GM12878 (cell line): ENCODE data around the gene GTPBP6.
"Not testable (repeated sequence)": the region's sequence is repeated elsewhere in the genome, so short reads cannot be mapped to it uniquely, and the experiment has no call there.

ENCODE experiments used
- CTCF ChIP-seq, 3 experiments: IDR thresholded peaks in 2 of 3; conservative IDR thresholded peaks in 1 of 3; 2 replicates each; pipeline ENCODE4 v1.5.1; 2011; ENCODE audit warnings: low read depth in 3 of 3, low read length in 3 of 3, mild to moderate bottlenecking in 3 of 3, control low read depth in 2 of 3, moderate library complexity in 2 of 3, inconsistent platforms in 1 of 3, mixed read lengths in 1 of 3; ENCODE audit not compliant: control insufficient read depth in 2 of 3, insufficient read depth in 1 of 3; ENCODE audit errors: extremely low read depth in 1 of 3
- ELK1 ChIP-seq: IDR thresholded peaks from 2 replicates; pipeline ENCODE4 v1.6.1; 2012; ENCODE audit warnings: low read depth, low read length, improper control_type of control experiment
- GABPA ChIP-seq: IDR thresholded peaks from 2 replicates; pipeline ENCODE4 v1.6.1; 2014; ENCODE audit warnings: antibody characterized with exemption, low read depth, mild to moderate bottlenecking, inconsistent platforms
- HDAC6 ChIP-seq: fragments of 200-600 bp; sonication (generic); IDR thresholded peaks from one replicate; pipeline ENCODE4 v1.8.0; 2017; ENCODE audit warnings: antibody characterized with exemption; ENCODE audit not compliant: unreplicated experiment
- IRF3 ChIP-seq: fragments of 450-650 bp; IDR thresholded peaks from 2 replicates; pipeline ENCODE4 v1.6.1; 2014; ENCODE audit warnings: mild to moderate bottlenecking
- SIN3A ChIP-seq: IDR thresholded peaks from 2 replicates; pipeline ENCODE4 v1.6.1; 2012; ENCODE audit warnings: low read depth, low read length, improper control_type of control experiment
- SKIL ChIP-seq: fragments of 450-650 bp; IDR thresholded peaks from 2 replicates; pipeline ENCODE4 v1.6.1; 2017; ENCODE audit warnings: mild to moderate bottlenecking, low read depth, inconsistent platforms; ENCODE audit not compliant: poor library complexity, severe bottlenecking
- SMAD1 ChIP-seq: fragments of 450-650 bp; IDR thresholded peaks from 2 replicates; pipeline ENCODE4 v1.6.1; 2018; ENCODE audit warnings: mild to moderate bottlenecking, low read depth; ENCODE audit not compliant: partially characterized antibody
- TCF7 ChIP-seq: IDR thresholded peaks from 2 replicates; pipeline ENCODE4 v1.6.1; 2014; ENCODE audit warnings: antibody characterized with exemption, borderline replicate concordance

- not testable (repeated sequence) for TF ChIP-seq SKIL; HDAC6; GABPA; SMAD1; TCF7; IRF3; CTCF (IDR thresholded peaks at IDR 0.05 in 2 of 3, conservative IDR thresholded peaks at IDR 0.05 in 1 of 3; ENCODE audit: control insufficient read depth in 2 of 3, extremely low read depth in 1 of 3, insufficient read depth in 1 of 3, low read depth in 3 of 3, low read length in 3 of 3); ELK1; SIN3A
These were observed 11.9 kb downstream of the GTPBP6 start for GRCh38 chrX:306614-307251.
